DND-41 (cell line): ENCODE results near the gene RBBP6.

Experiments used
- ATAC-seq: fragments of 200-7000 bp; cut with Tn5 transposase; 3 replicates; pipeline ENCODE4 v1.9.1; 2021; ENCODE audit warnings: low read depth; ENCODE audit not compliant: insufficient read depth
- DNase-seq: peaks from one replicate; pipeline ENCODE4 v3.0.0-alpha.2; 2020
- H2AFZ ChIP-seq: 2 replicates; pipeline ENCODE4 v1.6.0; 2012; ENCODE audit warnings: low read depth, low read length
- H3K27ac ChIP-seq: 2 replicates; pipeline ENCODE4 v1.5.1; 2012; ENCODE audit warnings: low read length, inconsistent platforms
- H3K27me3 ChIP-seq: fragments of 200-600 bp; sonication (generic); 2 replicates; pipeline ENCODE4 v1.6.0; 2012; ENCODE audit warnings: low read length, mild to moderate bottlenecking, inconsistent platforms; ENCODE audit not compliant: insufficient read depth, poor library complexity
- H3K36me3 ChIP-seq: 2 replicates; pipeline ENCODE4 v1.5.1; 2012; ENCODE audit warnings: low read length, inconsistent platforms; ENCODE audit not compliant: insufficient read depth
- H3K4me1 ChIP-seq: 2 replicates; pipeline ENCODE4 v1.5.1; 2012; ENCODE audit warnings: mild to moderate bottlenecking, low read length; ENCODE audit not compliant: insufficient read depth
- H3K4me2 ChIP-seq: 2 replicates; pipeline ENCODE4 v1.6.0; 2012; ENCODE audit warnings: mild to moderate bottlenecking, moderate library complexity, low read length, inconsistent platforms; ENCODE audit not compliant: insufficient read depth
- H3K4me3 ChIP-seq, 2 experiments: fragments of 200-600 bp in 1 of 2; shearing (Covaris generic) in 1 of 2; 2 replicates each; pipeline ENCODE4 v1.5.1; 2012 to 2016; ENCODE audit warnings: inconsistent platforms in 2 of 2, low read length in 2 of 2, mild to moderate bottlenecking in 2 of 2, low read depth in 1 of 2, moderate library complexity in 1 of 2
- H3K79me2 ChIP-seq: 2 replicates; pipeline ENCODE4 v1.6.0; 2012; ENCODE audit warnings: low read length, inconsistent platforms; ENCODE audit not compliant: insufficient read depth
- H3K9ac ChIP-seq: 2 replicates; pipeline ENCODE4 v1.6.0; 2012; ENCODE audit warnings: low read depth, mild to moderate bottlenecking, inconsistent platforms, low read length, moderate library complexity
- H3K9me3 ChIP-seq: 2 replicates; pipeline ENCODE4 v1.5.1; 2012; ENCODE audit warnings: low read length, moderate library complexity, mild to moderate bottlenecking, inconsistent platforms; ENCODE audit not compliant: insufficient read depth, severe bottlenecking
- H4K20me1 ChIP-seq: 2 replicates; pipeline ENCODE4 v1.6.0; 2012; ENCODE audit warnings: low read length; ENCODE audit not compliant: insufficient read depth
- CTCF ChIP-seq: IDR thresholded peaks from 2 replicates; pipeline ENCODE4 v1.5.1; 2012; ENCODE audit warnings: borderline replicate concordance, low read length, moderate library complexity, mild to moderate bottlenecking; ENCODE audit not compliant: poor library complexity, severe bottlenecking; ENCODE audit errors: extremely low read depth
- EZH2 ChIP-seq: IDR thresholded peaks from 3 replicates; pipeline ENCODE4 v1.6.1; 2012; ENCODE audit warnings: borderline replicate concordance, low read depth, mild to moderate bottlenecking, moderate library complexity, low read length, inconsistent platforms; ENCODE audit not compliant: severe bottlenecking

RBBP6 gene

GRCh38 chr16:24508614-24509013 is 30.8 kb upstream of the RBBP6 start:
- Histone ChIP-seq H3K9ac (no peak overlapping the region), H4K20me1 (no peaks in the 10 kb centered on the region)
- no peak for TF ChIP-seq CTCF
- TF ChIP-seq EZH2: no peak

GRCh38 chr16:24509536-24509935 is 29.8 kb upstream of the RBBP6 start:
- Histone ChIP-seq H3K27me3 (no peaks in the 10 kb centered on the region), H3K79me2 (no peaks in the 10 kb centered on the region), H4K20me1 (no peaks in the 10 kb centered on the region), H3K27ac (no peak overlapping the region), H2AFZ (no peak overlapping the region), H3K36me3 (no peaks in the 10 kb centered on the region), H3K9ac (no peak overlapping the region), H3K9me3 (no peaks in the 10 kb centered on the region), H3K4me1 (no peaks in the 10 kb centered on the region), H3K4me3 (no peak overlapping the region), H3K4me2 (no peak overlapping the region)
- TF ChIP-seq EZH2 (no peak), CTCF (no peak)
- ATAC-seq (no peak), DNase-seq (no peak)

More at GRCh38 chr16:24508614-24509013, 30.8 kb upstream of the RBBP6 start:
- no peaks in the 10 kb centered on the region for H3K36me3 ChIP-seq
- H3K9me3 ChIP-seq: no peaks in the 10 kb centered on the region
- no peak for DNase-seq
- H3K27ac ChIP-seq: no peak overlapping the region
- no peaks in the 10 kb centered on the region for H3K27me3 ChIP-seq
- no peak overlapping the region for H3K4me3 ChIP-seq
- no peaks in the 10 kb centered on the region for H3K4me1 ChIP-seq
- H3K79me2 ChIP-seq: no peaks in the 10 kb centered on the region
- no peak overlapping the region for H2AFZ ChIP-seq
- H3K4me2 ChIP-seq: no peak overlapping the region
- ATAC-seq: no peak

GRCh38 chr16:24511174-24511573 is 28.2 kb upstream of the RBBP6 start:
- no peak for DNase-seq
- Histone ChIP-seq H3K36me3 (no peaks in the 10 kb centered on the region), H4K20me1 (no peaks in the 10 kb centered on the region), H3K79me2 (no peaks in the 10 kb centered on the region), H3K4me2 (no peak overlapping the region), H3K4me3 (no peak overlapping the region), H2AFZ (no peak overlapping the region), H3K4me1 (no peaks in the 10 kb centered on the region), H3K27ac (no peak overlapping the region), H3K9ac (no peak overlapping the region), H3K27me3 (no peaks in the 10 kb centered on the region), H3K9me3 (no peaks in the 10 kb centered on the region)
- ATAC-seq: no peak
- TF ChIP-seq CTCF: no peak
- TF ChIP-seq EZH2: no peak

GRCh38 chr16:24511792-24512191 is 27.6 kb upstream of the RBBP6 start:
- Histone ChIP-seq H3K4me2 (no peak overlapping the region), H3K79me2 (no peaks in the 10 kb centered on the region), H3K4me1 (no peaks in the 10 kb centered on the region; the same call in 1 of the 2 replicates), H3K9me3 (no peaks in the 10 kb centered on the region), H3K36me3 (no peaks in the 10 kb centered on the region), H3K27me3 (no peaks in the 10 kb centered on the region), H2AFZ (no peak overlapping the region), H3K9ac (no peak overlapping the region), H4K20me1 (no peaks in the 10 kb centered on the region), H3K4me3 (no peak overlapping the region), H3K27ac (no peak overlapping the region)
- no peak for TF ChIP-seq CTCF
- TF ChIP-seq EZH2: no peak
- DNase-seq (no peak), ATAC-seq (no peak)
